HG02938 (cell line): ENCODE results near the gene SULT1A2.
"Not testable (repeated sequence)": the region's sequence is repeated elsewhere in the genome, so short reads cannot be mapped to it uniquely, and the experiment has no call there.

Experiments used
- ATAC-seq: cut with Tn5 transposase; IDR thresholded peaks from one replicate; pipeline ENCODE4 v1.9.1; 2021; ENCODE audit warnings: mild to moderate bottlenecking, moderate library complexity; ENCODE audit not compliant: unreplicated experiment

SULT1A2 gene

GRCh38 chr16:28609631-28610594 is 13.1 kb upstream of the SULT1A2 start, which contains the start of gene SULT1A1:
TSS of gene SULT1A1 (minus strand) at chr16:28610044. CDS start at chr16:28608855, 1,189 bp downstream.
- no peak for ATAC-seq

GRCh38 chr16:28608867-28609596 is 12.2 kb upstream of the SULT1A2 start:
- ATAC-seq, result not testable (repeated sequence)

GRCh38 chr16:28608496-28608808 is 11.6 kb upstream of the SULT1A2 start:
- not testable (repeated sequence) for ATAC-seq

GRCh38 chr16:28607681-28608495 is 11.0 kb upstream of the SULT1A2 start:
- ATAC-seq, result not testable (repeated sequence)

- ATAC-seq, result no peak
Observed at GRCh38 chr16:28607116-28607623, 10.3 kb upstream of the SULT1A2 start.

GRCh38 chr16:28606291-28607115 is 9.7 kb upstream of the SULT1A2 start:
- ATAC-seq, result no peak

- ATAC-seq, result no peak
Observed at GRCh38 chr16:28604186-28604565, 7.3 kb upstream of the SULT1A2 start.

GRCh38 chr16:28603381-28604185 is 6.7 kb upstream of the SULT1A2 start:
- no peak for ATAC-seq

GRCh38 chr16:28602529-28602928 is 5.7 kb upstream of the SULT1A2 start:
- ATAC-seq, result no peak

- ATAC-seq, result not testable (repeated sequence)
Observed at GRCh38 chr16:28602062-28602461, 5.2 kb upstream of the SULT1A2 start.

- not testable (repeated sequence) for ATAC-seq
Observed at GRCh38 chr16:28601589-28601988, 4.7 kb upstream of the SULT1A2 start.

- ATAC-seq, result not testable (repeated sequence)
Observed at GRCh38 chr16:28600965-28601364, 4.1 kb upstream of the SULT1A2 start.

GRCh38 chr16:28599377-28600285 is 2.8 kb upstream of the SULT1A2 start:
- not testable (repeated sequence) for ATAC-seq

- no peak for ATAC-seq
Observed at GRCh38 chr16:28597692-28598261, 927 bp upstream of the SULT1A2 start.

- no peak for ATAC-seq
Observed at GRCh38 chr16:28596115-28596630, 677 bp downstream of the SULT1A2 start.

GRCh38 chr16:28595451-28595850 is 1.4 kb downstream of the SULT1A2 start:
- not testable (repeated sequence) for ATAC-seq

- no peak for ATAC-seq
Observed at GRCh38 chr16:28592979-28593553, 3.8 kb downstream of the SULT1A2 start.
